ENCODE data around the gene PPP1R12C.

Gene PPP1R12C

DNA sequence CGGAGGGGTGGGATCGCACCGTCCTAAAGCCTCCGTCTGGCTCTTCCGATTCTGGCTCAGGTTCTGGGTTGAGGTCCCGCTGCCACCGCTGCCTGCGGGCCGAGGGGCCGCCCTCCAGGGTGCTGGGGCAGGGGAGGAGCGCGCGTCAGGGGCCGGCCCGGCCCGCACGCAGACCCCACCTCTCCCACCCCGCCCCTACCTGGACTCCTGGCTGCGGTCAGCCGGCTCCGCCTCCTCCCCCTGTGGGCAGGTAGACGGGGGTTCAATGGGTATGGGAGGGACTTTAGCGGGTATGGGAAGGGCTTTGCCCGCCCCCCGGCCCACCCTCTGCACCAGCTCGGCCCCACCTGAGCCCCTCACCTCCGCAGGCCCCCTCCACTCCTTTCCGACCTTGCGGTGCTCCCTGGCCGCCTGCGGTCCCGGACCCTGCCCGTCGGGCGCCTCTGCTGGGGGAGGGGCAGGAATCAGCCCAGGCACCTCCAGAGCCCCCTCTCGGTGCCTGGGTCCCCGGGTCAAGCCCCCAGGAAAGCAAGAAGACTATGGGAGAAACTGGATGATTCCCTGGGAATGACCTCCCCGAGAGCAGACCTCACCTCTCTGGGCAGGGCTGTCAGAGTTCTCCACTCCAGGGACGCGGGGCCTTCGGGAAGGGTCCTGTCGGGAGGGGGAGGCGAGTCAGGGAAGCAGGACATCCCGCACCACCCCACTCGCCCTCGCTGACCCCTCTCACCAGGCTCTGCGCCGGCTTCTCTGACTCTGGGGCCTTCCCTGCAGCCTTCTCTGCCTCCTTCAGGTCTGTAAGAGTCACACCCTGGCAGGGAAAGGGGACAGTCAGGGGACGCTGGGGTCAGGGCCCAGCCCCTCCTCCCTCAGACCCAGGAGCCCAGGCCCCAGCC lies 24.8 kb downstream of the PPP1R12C start:
- no peak for TF ChIP-seq CTCF (IDR thresholded peaks at IDR 0.05; ENCODE audit: control insufficient read depth, extremely low read depth, insufficient read depth)
- H3K4me3 ChIP-seq (ENCODE audit: low read depth, low read length), result no peak overlapping the region
- DNase-seq (ENCODE audit: low read depth), result no peak

DNA sequence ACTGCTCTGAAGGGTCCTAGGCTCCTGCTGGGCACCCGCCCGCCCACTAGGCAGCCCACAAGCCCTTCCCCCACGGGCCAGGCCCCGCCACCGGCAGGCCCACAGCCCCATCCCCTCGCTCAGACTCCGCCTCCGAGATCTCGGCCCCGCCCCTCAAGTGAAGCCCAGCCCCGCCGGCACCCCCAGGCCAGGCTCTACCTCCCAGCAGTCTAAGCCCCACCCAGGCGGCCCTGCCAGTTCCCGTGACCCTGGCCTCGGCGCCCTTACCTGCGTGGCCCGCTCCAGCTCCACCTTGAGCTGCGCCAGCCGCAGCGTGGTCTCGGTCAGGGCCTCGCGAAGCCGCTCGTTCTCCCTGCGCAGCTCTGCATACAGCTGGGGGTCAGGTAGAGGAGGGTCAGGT lies 25.5 kb downstream of the PPP1R12C start:
- H3K4me3 ChIP-seq (ENCODE audit: low read depth, low read length), result no peak overlapping the region
- no peak for DNase-seq (ENCODE audit: low read depth)
- TF ChIP-seq CTCF (IDR thresholded peaks at IDR 0.05; ENCODE audit: control insufficient read depth, extremely low read depth, insufficient read depth), result no peak

GRCh38 chr19:55091126-55091910 lies 26.1 kb downstream of the PPP1R12C start:
- H3K4me3 ChIP-seq (ENCODE audit: low read depth, low read length), result no peak overlapping the region
- DNase-seq (ENCODE audit: low read depth), result no peak
- TF ChIP-seq CTCF (IDR thresholded peaks at IDR 0.05; ENCODE audit: control insufficient read depth, extremely low read depth, insufficient read depth), result no peak

DNA sequence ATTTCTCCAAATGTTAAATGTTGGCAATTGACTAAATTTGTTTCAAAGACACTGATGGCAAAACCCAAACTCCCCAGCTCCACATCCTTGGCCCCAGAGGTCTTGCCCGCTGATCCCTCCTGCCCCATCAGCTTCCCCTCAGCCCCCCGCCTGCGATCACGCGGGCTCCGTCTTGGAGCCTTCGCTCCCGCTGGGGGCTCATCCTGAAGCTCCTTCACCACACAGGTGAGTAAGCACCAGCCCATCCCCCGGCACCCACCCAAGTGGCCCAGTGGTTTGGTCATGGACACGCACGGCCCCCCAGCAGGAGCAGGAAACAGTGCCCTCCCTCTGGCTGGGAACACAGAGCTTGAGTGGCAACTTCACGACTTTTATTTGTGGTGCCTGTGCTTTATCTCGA lies 26.9 kb downstream of the PPP1R12C start:
- TF ChIP-seq CTCF (IDR thresholded peaks at IDR 0.05; ENCODE audit: control insufficient read depth, extremely low read depth, insufficient read depth), result no peak
- H3K4me3 ChIP-seq (ENCODE audit: low read depth, low read length), result no peak overlapping the region
- DNase-seq (ENCODE audit: low read depth), result no peak

- no peak overlapping the region for H3K4me3 ChIP-seq (ENCODE audit: low read depth, low read length)
- no peak for DNase-seq (ENCODE audit: low read depth)
Observed at GRCh38 chr19:55089342-55089944, 28.0 kb downstream of the PPP1R12C start.

More at GRCh38 chr19:55089342-55089944, 28.0 kb downstream of the PPP1R12C start:
- TF ChIP-seq CTCF (IDR thresholded peaks at IDR 0.05; ENCODE audit: control insufficient read depth, extremely low read depth, insufficient read depth), result no peak

All from LNCaP clone FGC (cell line).